Osteoblast (primary cell): ENCODE measurements around the gene PCDH19. TPM values are rescaled to one million over a fixed set of nuclear protein-coding genes. Genes with fewer than 3 reads are reported as not detected.

ENCODE experiments used
- DNase-seq: peaks from one replicate; pipeline ENCODE4 v3.0.0; 2011; ENCODE audit warnings: low spot score, mixed read lengths; ENCODE audit not compliant: insufficient read length; ENCODE audit errors: missing footprints
- H2AFZ ChIP-seq: 2 replicates; pipeline ENCODE4 v1.6.0; 2011; ENCODE audit warnings: mild to moderate bottlenecking, low read length
- H3K27ac ChIP-seq: 2 replicates; pipeline ENCODE4 v1.5.1; 2011; ENCODE audit warnings: mild to moderate bottlenecking, low read depth, low read length, moderate library complexity
- H3K27me3 ChIP-seq: 2 replicates; pipeline ENCODE4 v1.6.0; 2012; ENCODE audit warnings: mild to moderate bottlenecking, control low read depth, inconsistent platforms, low read length, moderate library complexity; ENCODE audit not compliant: insufficient read depth
- H3K36me3 ChIP-seq: 2 replicates; pipeline ENCODE4 v1.5.1; 2011; ENCODE audit warnings: mild to moderate bottlenecking, low read length, control low read depth, moderate library complexity; ENCODE audit not compliant: insufficient read depth
- H3K4me1 ChIP-seq: 2 replicates; pipeline ENCODE4 v1.5.1; 2011; ENCODE audit warnings: mild to moderate bottlenecking, low read length, control low read depth, moderate library complexity; ENCODE audit not compliant: insufficient read depth
- H3K4me2 ChIP-seq: 2 replicates; pipeline ENCODE4 v1.6.0; 2011; ENCODE audit warnings: mild to moderate bottlenecking, low read length; ENCODE audit not compliant: insufficient read depth
- H3K4me3 ChIP-seq: fragments of 200-600 bp; sonication (generic); 3 replicates; pipeline ENCODE4 v1.5.1; 2012; ENCODE audit warnings: mild to moderate bottlenecking, low read length, inconsistent platforms; ENCODE audit not compliant: insufficient read depth
- H3K79me2 ChIP-seq: 2 replicates; pipeline ENCODE4 v1.6.0; 2012; ENCODE audit warnings: mild to moderate bottlenecking, low read length, control low read depth, inconsistent platforms; ENCODE audit not compliant: insufficient read depth
- H3K9me3 ChIP-seq: 2 replicates; pipeline ENCODE4 v1.5.1; 2011; ENCODE audit warnings: low read depth, low read length, control low read depth
- H4K20me1 ChIP-seq: 2 replicates; pipeline ENCODE4 v1.6.0; 2012; ENCODE audit warnings: mild to moderate bottlenecking, low read length, control low read depth; ENCODE audit not compliant: insufficient read depth
- CTCF ChIP-seq: IDR thresholded peaks from 2 replicates; pipeline ENCODE4 v1.5.1; 2011; ENCODE audit warnings: mild to moderate bottlenecking, low read depth, low read length, moderate library complexity; ENCODE audit errors: extremely low read depth
- total RNA-seq: library from RNA; depleted of rRNA; stranded (reverse); fragments of >200 nt; gene quantifications from 2 replicates; pipeline ENCODE4 v1.2.3, GENCODE V29; 2012

Gene PCDH19
- total RNA-seq, 1 donor = 0.36 TPM

GRCh38 chrX:100328351-100328750, 81.7 kb downstream of the PCDH19 start:
- no peak for DNase-seq
- H2AFZ ChIP-seq = no peak overlapping the region
- H3K9me3 ChIP-seq = no peaks in the 10 kb centered on the region
- H3K79me2 ChIP-seq = no peaks in the 10 kb centered on the region
- no peaks in the 10 kb centered on the region for H4K20me1 ChIP-seq
- TF ChIP-seq CTCF = no peak
- no peaks in the 10 kb centered on the region for H3K4me1 ChIP-seq
- H3K27me3 ChIP-seq = peaks cover 10% of the 10 kb centered on the region
- no peak overlapping the region for H3K27ac ChIP-seq
- H3K4me3 ChIP-seq = no peak overlapping the region
- no peaks in the 10 kb centered on the region for H3K36me3 ChIP-seq
- H3K4me2 ChIP-seq = no peak overlapping the region

GRCh38 chrX:100319716-100320115, 90.4 kb downstream of the PCDH19 start:
- Histone ChIP-seq H3K4me2 (no peak overlapping the region), H3K4me1 (no peaks in the 10 kb centered on the region), H3K27me3 (no peaks in the 10 kb centered on the region), H3K79me2 (no peaks in the 10 kb centered on the region), H3K9me3 (no peaks in the 10 kb centered on the region), H3K36me3 (no peaks in the 10 kb centered on the region), H4K20me1 (no peaks in the 10 kb centered on the region), H3K27ac (no peak overlapping the region), H3K4me3 (no peak overlapping the region), H2AFZ (no peak overlapping the region)
- TF ChIP-seq CTCF = no peak
- DNase-seq = no peak

- Histone ChIP-seq H3K79me2 (no peaks in the 10 kb centered on the region), H3K36me3 (no peaks in the 10 kb centered on the region), H3K27ac (no peak overlapping the region), H3K4me1 (no peaks in the 10 kb centered on the region), H3K27me3 (no peaks in the 10 kb centered on the region), H4K20me1 (no peaks in the 10 kb centered on the region), H2AFZ (no peak overlapping the region), H3K4me3 (no peak overlapping the region), H3K9me3 (no peaks in the 10 kb centered on the region), H3K4me2 (no peak overlapping the region)
- DNase-seq = no peak
- no peak for TF ChIP-seq CTCF
These were observed 93.1 kb downstream of the PCDH19 start for GRCh38 chrX:100316987-100317386.

- TF ChIP-seq CTCF = no peak
- Histone ChIP-seq H3K27ac (no peak overlapping the region), H3K4me3 (no peak overlapping the region), H3K9me3 (no peaks in the 10 kb centered on the region), H2AFZ (no peak overlapping the region), H3K4me2 (no peak overlapping the region), H3K36me3 (no peaks in the 10 kb centered on the region), H4K20me1 (no peaks in the 10 kb centered on the region), H3K4me1 (no peaks in the 10 kb centered on the region), H3K79me2 (no peaks in the 10 kb centered on the region), H3K27me3 (no peaks in the 10 kb centered on the region)
- DNase-seq = no peak
These were observed 94.5 kb downstream of the PCDH19 start for GRCh38 chrX:100315566-100315965.
